ENCODE results near the gene LUC7L3. TPM values are rescaled to one million over a fixed set of nuclear protein-coding genes. Genes with fewer than 3 reads are reported as not detected.

The LUC7L3 gene
- total and polyA plus RNA-seq, 2 of the 13 experiments (the other 11 are each of a cell fraction or from before 2014, with no cell fraction given), result 108 to 120 TPM

DNA sequence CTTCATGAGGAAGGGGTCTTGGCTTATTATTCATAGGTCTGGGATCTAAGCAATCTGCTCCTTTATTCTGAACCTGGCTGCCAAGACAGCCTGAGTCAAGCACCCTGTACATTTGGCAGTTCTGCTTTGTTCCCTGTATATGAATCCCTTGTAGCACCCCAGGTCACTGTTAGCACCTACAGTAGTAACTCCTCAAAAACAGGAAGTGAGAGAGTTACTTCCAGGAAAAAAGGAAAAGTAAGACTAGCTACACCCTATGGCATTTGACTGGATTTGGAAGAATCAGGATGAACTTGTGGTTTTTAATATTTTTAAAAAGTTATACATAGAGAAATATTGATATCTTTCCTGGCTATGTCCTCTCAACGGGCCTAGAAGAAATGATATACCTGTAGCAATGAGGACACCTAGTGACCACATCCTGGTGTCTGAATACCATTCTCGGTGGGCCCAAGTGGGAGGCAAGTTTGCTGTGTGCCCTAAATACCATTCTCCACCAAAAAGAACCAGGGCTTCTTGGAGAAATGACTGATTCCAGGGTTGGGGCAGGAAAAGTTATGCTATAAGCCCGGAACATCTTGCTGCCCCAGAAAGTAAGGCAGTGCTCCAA is 21.6 kb upstream of the LUC7L3 start (continued):
- TF ChIP-seq, protein P1, sequence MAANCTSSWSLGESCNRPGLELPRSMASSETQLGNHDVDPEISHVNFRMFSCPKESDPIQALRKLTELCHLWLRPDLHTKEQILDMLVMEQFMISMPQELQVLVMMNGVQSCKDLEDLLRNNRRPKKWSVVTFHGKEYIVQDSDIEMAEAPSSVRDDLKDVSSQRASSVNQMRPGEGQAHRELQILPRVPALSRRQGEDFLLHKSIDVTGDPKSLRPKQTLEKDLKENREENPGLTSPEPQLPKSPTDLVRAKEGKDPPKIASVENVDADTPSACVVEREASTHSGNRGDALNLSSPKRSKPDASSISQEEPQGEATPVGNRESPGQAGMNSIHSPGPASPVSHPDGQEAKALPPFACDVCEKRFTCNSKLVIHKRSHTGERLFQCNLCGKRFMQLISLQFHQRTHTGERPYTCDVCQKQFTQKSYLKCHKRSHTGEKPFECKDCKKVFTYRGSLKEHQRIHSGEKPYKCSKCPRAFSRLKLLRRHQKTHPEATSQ (CRISPR knock-in tag; IDR thresholded peaks at IDR 0.05; ENCODE audit: borderline replicate concordance), result no peak
- TF ChIP-seq SP4 (CRISPR knock-in tag; IDR thresholded peaks at IDR 0.05), result no peak
- 0 out of 2 replicates have a peak, but pooled peaks have one; percentile 33 for TF ChIP-seq ZFX (CRISPR knock-in tag; IDR thresholded peaks at IDR 0.05; ENCODE audit: low read depth)
- TF ChIP-seq CREM (IDR thresholded peaks at IDR 0.05), result no peak
- no peak for TF ChIP-seq CREM (CRISPR knock-in tag; IDR thresholded peaks at IDR 0.05)
- TF ChIP-seq, protein P2, sequence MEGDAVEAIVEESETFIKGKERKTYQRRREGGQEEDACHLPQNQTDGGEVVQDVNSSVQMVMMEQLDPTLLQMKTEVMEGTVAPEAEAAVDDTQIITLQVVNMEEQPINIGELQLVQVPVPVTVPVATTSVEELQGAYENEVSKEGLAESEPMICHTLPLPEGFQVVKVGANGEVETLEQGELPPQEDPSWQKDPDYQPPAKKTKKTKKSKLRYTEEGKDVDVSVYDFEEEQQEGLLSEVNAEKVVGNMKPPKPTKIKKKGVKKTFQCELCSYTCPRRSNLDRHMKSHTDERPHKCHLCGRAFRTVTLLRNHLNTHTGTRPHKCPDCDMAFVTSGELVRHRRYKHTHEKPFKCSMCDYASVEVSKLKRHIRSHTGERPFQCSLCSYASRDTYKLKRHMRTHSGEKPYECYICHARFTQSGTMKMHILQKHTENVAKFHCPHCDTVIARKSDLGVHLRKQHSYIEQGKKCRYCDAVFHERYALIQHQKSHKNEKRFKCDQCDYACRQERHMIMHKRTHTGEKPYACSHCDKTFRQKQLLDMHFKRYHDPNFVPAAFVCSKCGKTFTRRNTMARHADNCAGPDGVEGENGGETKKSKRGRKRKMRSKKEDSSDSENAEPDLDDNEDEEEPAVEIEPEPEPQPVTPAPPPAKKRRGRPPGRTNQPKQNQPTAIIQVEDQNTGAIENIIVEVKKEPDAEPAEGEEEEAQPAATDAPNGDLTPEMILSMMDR (CRISPR knock-in tag; IDR thresholded peaks at IDR 0.05), result peak; percentile 66
- TF ChIP-seq, protein P3, sequence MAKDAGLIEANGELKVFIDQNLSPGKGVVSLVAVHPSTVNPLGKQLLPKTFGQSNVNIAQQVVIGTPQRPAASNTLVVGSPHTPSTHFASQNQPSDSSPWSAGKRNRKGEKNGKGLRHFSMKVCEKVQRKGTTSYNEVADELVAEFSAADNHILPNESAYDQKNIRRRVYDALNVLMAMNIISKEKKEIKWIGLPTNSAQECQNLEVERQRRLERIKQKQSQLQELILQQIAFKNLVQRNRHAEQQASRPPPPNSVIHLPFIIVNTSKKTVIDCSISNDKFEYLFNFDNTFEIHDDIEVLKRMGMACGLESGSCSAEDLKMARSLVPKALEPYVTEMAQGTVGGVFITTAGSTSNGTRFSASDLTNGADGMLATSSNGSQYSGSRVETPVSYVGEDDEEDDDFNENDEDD (CRISPR knock-in tag; IDR thresholded peaks at IDR 0.05; ENCODE audit: borderline replicate concordance), result no peak
- TF ChIP-seq SMC3 (IDR thresholded peaks at IDR 0.05; ENCODE audit: low read length), result peak; percentile 72; the same call in 1 of the 2 replicates
